Spinal cord (tissue), 10 donors: ENCODE results near the gene EFCAB6. TPM values are rescaled to one million over a fixed set of nuclear protein-coding genes. Genes with fewer than 3 reads are reported as not detected.
A peak's percentile ranks its signal among the peaks of the same experiment; 100 is the strongest.

Experiments
- DNase-seq, 6 donors: peaks; one replicate each; pipeline versions ENCODE4 v3.0.0 to v3.0.0-alpha.2; 2013 to 2015; ENCODE audit warnings: low spot score in 6 of 6, low read depth in 4 of 6
- H3K27ac ChIP-seq: one replicate; pipeline ENCODE4 v1.5.1; 2013; ENCODE audit warnings: low read depth, low read length, control low read depth
- H3K27me3 ChIP-seq: one replicate; pipeline ENCODE4 v1.6.1; 2013; ENCODE audit warnings: low read length; ENCODE audit not compliant: control insufficient read depth, insufficient read depth
- H3K36me3 ChIP-seq: one replicate; pipeline ENCODE4 v1.6.1; 2013; ENCODE audit warnings: low read length; ENCODE audit not compliant: control insufficient read depth, insufficient read depth
- H3K4me1 ChIP-seq: one replicate; pipeline ENCODE4 v1.6.1; 2013; ENCODE audit warnings: low read length; ENCODE audit not compliant: control insufficient read depth, insufficient read depth
- H3K4me3 ChIP-seq: one replicate; pipeline ENCODE4 v1.5.1; 2013; ENCODE audit warnings: low read depth, low read length, control low read depth
- H3K9me3 ChIP-seq: one replicate; pipeline ENCODE4 v1.6.1; 2013; ENCODE audit warnings: low read length; ENCODE audit not compliant: control insufficient read depth, insufficient read depth
- WGBS: methylation state at CpG from one replicate; pipeline ENCODE4 v1.1.5; 2013; ENCODE audit warnings: missing lambda C conversion rate; ENCODE audit not compliant: insufficient coverage; 5-methylcytosine and 5-hydroxymethylcytosine counted together
- polyA plus RNA-seq, 2 donors: library from polyadenylated mRNA; unstranded; fragments of 120-200 nt; gene quantifications; one replicate each; pipeline ENCODE4 v1.2.1, GENCODE V29; 2013; ENCODE audit not compliant: insufficient read length in 2 of 2
- total RNA-seq, 2 donors: library from RNA; depleted of rRNA in 1 of 2; stranded (reverse); fragments of 120-200 nt in 1 of 2; fragments of >200 nt in 1 of 2; gene quantifications; one replicate each; pipeline versions ENCODE4 v1.2.3 to v1.2.4, GENCODE V29; 2013 to 2014
- donor health status: healthy.

Gene EFCAB6
- total and polyA plus RNA-seq, 4 donors, result 2.8 to 9.1 (median 4.5) TPM

DNA sequence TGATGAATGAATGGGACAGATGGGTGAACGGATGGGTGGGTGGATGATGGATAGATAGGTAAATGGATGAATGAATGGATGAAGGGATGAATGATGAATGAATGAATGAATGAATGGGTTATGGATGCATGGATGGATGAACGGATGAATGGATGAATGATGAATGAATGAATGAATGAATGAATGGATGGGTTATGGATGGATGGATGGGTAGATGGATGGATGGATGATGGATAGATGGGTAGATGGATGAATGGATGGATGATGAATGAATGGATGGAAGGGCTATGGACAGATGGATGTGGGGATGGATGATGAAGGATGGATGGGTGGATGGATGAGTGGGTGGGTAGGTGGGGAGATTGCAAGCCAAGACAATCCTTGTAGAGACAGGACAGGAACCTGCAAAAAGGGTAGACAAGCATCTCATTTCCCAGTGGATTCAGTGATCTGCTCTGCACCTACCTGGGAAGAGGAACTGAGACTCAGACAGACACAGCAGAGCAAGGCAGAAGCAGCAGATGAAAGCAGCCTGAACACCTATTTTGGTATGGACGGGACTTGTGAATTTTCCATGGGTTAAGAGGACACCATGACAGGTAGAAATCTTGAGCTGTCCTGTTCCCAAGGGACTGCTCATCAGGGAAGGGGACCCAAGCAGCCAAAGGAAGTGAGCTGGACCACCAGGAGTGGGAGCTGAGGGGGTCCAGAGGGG is 68.0 kb downstream of the EFCAB6 start:
- no peak for DNase-seq
- no peak overlapping the region for H3K4me3 ChIP-seq
- over 99% methylated on average over 3 of the region's 3 CpGs for WGBS
- H3K4me1 ChIP-seq, result peaks cover 26% of the 10 kb centered on the region
- peaks cover 2% of the 10 kb centered on the region for H3K36me3 ChIP-seq
- no peaks in the 10 kb centered on the region for H3K27me3 ChIP-seq
- H3K27ac ChIP-seq, result no peak overlapping the region
- no peaks in the 10 kb centered on the region for H3K9me3 ChIP-seq

DNA sequence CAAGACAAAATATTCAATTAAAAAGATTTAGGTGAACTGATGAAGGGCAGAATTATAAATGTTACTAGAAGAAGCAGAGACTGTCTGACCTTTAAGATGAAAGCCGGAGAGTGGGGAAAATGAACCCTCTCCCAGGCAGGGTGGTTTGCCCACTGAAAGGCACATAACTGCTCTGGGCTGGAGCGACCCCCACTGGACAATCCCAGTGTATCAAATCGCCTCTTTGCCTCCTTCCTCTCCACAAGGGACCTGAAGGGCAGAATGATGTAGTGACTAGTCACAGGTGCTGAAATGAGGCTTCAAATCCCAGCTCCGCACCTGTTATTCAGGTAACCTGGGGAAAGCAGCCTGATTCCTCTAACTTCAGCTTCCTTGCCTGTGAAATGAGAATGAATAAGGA is 69.0 kb downstream of the EFCAB6 start:
- no peak overlapping the region for H3K27ac ChIP-seq
- peaks cover 26% of the 10 kb centered on the region for H3K4me1 ChIP-seq
- H3K4me3 ChIP-seq, result no peak overlapping the region
- no peaks in the 10 kb centered on the region for H3K9me3 ChIP-seq
- WGBS, result 71% methylated on average over 1 of the region's 4 CpGs
- peaks cover 2% of the 10 kb centered on the region for H3K36me3 ChIP-seq
- DNase-seq, result peak in 2 of 6 donors; percentile 16 to 47
- H3K27me3 ChIP-seq, result no peaks in the 10 kb centered on the region

DNA sequence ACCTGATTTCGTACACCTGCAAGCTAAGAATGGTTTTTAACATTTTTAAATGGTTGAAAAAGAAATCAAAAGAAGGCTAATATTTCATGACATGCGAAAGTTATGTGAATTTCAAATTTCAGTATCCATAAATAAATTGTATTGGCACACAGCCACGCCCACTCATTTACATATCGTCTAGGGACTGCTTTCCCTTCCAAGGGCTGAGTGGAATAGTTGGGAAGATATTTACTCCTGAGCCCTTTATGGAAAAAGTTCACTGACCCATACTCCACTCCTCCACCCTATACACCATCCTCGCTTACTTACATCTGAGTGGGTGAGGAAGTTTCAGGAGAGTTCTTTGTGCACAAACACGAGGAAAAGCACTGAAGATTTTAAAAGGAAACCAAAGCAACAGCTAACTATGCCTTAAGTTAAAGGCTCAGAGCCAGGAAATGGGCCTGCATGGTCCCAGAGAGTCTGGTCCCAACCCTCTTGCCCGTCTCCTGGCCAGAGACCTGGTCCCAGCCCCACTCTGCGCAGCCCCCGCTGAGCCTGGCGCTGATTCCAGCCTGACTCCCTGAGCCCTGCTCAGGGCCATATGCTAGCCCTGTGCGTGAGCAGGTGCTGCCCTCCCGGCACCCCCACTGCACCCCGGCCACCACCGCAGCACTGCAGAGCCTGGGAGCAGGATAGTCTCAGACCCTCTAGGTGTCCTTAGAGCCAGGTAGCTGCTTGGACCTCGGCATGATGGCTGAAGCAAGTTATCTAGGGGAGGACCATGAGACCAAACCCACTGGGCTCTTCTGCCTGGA is 69.8 kb downstream of the EFCAB6 start:
- WGBS, result 90% methylated on average over 10 of the region's 15 CpGs
- Histone ChIP-seq H3K4me3 (no peak overlapping the region), H3K27me3 (no peaks in the 10 kb centered on the region), H3K27ac (no peak overlapping the region), H3K36me3 (peaks cover 2% of the 10 kb centered on the region), H3K4me1 (peaks cover 26% of the 10 kb centered on the region), H3K9me3 (no peaks in the 10 kb centered on the region)
- no peak for DNase-seq

DNA sequence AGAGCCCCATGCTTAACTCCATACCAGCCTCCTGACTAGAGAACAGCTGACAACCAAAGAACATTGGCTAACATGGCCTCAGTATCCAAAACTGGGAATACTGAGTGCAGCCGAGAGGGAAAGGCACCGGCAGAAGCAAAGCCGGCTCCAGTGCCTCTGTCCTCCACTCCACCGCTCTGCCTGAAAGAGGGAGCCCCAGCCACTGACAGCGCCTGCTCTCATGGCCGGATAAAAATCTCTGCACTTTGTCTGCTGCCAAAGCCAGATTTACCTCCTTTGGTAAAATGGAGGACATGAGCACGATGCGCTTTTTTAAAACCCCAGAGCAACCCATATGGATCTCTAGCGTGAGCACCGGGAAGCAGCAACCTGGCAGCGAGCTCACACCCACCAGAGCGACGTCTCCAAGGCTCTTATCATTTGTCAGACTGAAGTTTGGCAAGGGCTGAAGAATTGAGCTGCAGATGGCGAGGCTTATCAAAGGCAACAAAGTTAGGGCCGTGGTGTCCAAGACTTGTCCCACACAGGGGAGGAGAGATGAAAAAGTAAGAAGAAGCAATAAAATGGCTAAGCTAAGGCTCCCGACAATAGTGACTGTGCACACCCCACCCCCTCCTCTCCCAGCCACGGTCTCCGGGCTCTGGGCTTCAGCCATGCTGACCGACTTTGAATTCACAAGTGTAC is 71.4 kb downstream of the EFCAB6 start:
- Histone ChIP-seq H3K27me3 (no peaks in the 10 kb centered on the region), H3K4me3 (no peak overlapping the region), H3K36me3 (peaks cover 2% of the 10 kb centered on the region), H3K9me3 (no peaks in the 10 kb centered on the region), H3K4me1 (peaks cover 24% of the 10 kb centered on the region), H3K27ac (no peak overlapping the region)
- DNase-seq, result peak in 2 of 6 donors; percentile 47 to 92
- whole genome bisulfite sequencing, result 55% methylated on average over 17 of the region's 19 CpGs

DNA sequence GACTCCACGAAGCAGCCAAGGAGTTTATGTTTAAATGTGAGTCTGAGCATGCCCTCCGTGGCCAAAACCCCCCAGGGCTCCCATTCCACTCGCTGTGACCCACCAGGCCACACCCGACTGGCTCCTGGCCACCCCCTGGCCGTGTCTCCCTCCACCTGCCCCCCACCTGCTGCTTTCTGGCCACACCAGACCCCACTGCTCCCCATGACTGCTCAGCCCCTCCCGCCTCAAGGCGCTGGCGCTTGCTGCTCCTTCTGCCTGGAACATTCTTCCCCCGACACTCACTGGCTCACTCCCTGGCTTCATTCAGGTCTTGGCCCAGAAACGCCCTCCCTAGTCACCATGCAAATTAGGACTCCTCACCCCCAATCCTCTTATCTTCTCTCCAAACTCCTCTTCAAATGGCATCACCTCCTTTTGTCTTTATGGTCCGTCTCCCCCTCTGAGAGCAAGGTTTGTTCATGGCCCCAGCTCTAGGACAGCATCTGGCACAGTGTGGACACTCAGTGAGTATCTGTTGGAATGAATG is 72.2 kb downstream of the EFCAB6 start:
- H3K4me1 ChIP-seq, result peaks cover 21% of the 10 kb centered on the region
- peaks cover 2% of the 10 kb centered on the region for H3K36me3 ChIP-seq
- DNase-seq, result peak in 1 of 6 donors; percentile 63
- H3K4me3 ChIP-seq, result no peak overlapping the region
- WGBS, result 73% methylated on average over 9 of the region's 11 CpGs
- no peaks in the 10 kb centered on the region for H3K27me3 ChIP-seq
- H3K27ac ChIP-seq, result no peak overlapping the region
- no peaks in the 10 kb centered on the region for H3K9me3 ChIP-seq

DNA sequence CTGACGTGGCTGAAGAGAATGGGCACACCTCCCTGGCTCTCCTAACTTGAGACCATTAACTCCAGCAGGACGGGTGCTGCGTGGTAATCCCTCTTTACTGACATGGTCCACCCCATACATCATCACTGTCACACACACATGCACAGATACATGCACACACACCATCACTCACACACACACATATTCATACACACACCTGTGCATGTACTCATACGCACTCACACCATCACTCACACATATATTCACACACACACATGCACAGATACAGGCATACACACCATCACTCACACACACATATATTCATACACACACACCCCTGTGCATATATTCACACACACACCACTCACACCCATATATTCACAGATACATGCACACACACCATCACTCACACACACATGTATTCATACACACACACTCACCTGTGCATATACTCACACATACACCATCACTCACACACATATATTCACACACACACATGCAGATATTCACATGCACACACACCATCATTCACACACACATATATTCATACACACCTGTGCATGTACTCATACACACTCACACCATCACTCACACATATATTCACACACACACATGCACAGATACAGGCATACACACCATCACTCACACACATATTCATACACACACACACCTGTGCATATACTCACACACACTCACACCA is 74.8 kb downstream of the EFCAB6 start:
- H3K27me3 ChIP-seq, result no peaks in the 10 kb centered on the region
- H3K4me1 ChIP-seq, result peaks cover 16% of the 10 kb centered on the region
- 100% methylated on average over 4 of the region's 4 CpGs for WGBS
- no peaks in the 10 kb centered on the region for H3K36me3 ChIP-seq
- H3K27ac ChIP-seq, result no peak overlapping the region
- H3K9me3 ChIP-seq, result no peaks in the 10 kb centered on the region
- DNase-seq, result no peak
- H3K4me3 ChIP-seq, result no peak overlapping the region

DNA sequence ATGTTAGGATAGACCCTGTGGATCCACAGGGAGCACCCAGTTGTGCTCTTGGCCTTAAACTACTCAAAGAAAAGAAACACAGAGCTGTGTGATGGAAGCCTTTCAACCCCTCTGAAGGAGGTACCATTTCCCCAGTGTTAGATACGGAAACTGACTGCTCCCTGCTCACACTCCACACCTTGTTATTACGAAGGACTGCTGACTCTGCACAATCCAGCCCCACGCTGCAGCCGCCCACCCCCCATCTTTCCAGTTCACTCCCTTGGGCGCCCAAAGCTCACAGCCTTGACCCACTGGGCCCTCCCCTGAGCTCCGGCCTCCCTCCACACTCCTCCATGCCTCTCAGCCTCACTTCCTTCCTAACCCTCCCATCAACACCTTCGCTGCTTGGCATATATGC is 75.5 kb downstream of the EFCAB6 start:
- Histone ChIP-seq H3K27ac (no peak overlapping the region), H3K9me3 (no peaks in the 10 kb centered on the region), H3K27me3 (no peaks in the 10 kb centered on the region), H3K36me3 (no peaks in the 10 kb centered on the region), H3K4me1 (peaks cover 16% of the 10 kb centered on the region), H3K4me3 (no peak overlapping the region)
- DNase-seq, result no peak
- WGBS, result 92% methylated on average over 7 of the region's 7 CpGs

DNA sequence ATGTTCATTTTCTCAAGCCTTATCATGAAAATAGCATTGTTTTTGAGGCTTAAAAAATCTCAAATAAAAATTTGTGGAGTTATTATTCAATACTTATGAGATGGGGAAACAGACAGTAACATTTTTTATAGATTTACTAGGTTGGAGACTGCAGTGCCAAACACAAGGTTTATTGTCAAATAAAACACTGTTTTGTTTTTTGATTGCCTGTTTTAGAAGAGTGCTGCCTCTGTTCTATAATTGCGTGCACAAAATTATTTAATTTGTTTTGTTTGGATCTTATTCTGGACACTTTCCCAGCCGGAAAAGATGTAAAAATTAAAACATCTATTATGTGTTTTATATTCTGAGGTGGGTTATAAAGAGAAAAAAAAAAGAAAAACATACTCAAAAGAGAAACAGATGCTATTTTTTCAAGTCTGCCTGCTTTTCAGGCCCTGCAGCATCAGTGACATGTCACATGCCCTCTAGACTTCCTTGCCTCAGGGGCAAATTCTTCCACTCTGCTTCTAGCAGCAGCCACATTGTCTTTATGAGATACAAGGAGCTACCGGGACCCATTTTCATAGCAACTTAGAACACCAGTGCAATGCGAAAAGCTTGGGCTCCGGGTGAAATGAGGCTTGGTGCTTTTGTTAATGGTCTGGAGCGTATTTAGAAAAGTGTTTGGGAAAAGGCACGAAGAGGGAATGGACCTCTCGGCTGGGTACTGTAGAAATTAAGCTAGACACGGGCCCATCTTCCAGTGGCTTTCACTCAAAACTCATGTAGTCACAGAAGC is 77.5 kb downstream of the EFCAB6 start:
- Histone ChIP-seq H3K4me3 (no peak overlapping the region), H3K27ac (no peak overlapping the region), H3K36me3 (no peaks in the 10 kb centered on the region), H3K27me3 (no peaks in the 10 kb centered on the region), H3K9me3 (no peaks in the 10 kb centered on the region), H3K4me1 (peaks cover 3% of the 10 kb centered on the region)
- WGBS, result 42% methylated on average over 5 of the region's 9 CpGs
- peak in 2 of 6 donors; percentile 37 to 91 for DNase-seq
